C4-2B (cell line): ENCODE results near the gene ANKS4B.
A peak's percentile ranks its signal among the peaks of the same experiment; 100 is the strongest.

Experiments used
- H3K27ac ChIP-seq: fragments of 450-650 bp; 2 replicates; pipeline ENCODE4 v1.5.1; 2017
- ZFX ChIP-seq: fragments of 450-650 bp; IDR thresholded peaks from 2 replicates; pipeline ENCODE4 v1.6.1; 2017
- TF ChIP-seq, protein P1 (sequence below): fragments of 450-650 bp; conservative IDR thresholded peaks from 2 replicates; pipeline ENCODE4 v1.5.1; 2017; ENCODE audit warnings: mild to moderate bottlenecking

ANKS4B gene

DNA sequence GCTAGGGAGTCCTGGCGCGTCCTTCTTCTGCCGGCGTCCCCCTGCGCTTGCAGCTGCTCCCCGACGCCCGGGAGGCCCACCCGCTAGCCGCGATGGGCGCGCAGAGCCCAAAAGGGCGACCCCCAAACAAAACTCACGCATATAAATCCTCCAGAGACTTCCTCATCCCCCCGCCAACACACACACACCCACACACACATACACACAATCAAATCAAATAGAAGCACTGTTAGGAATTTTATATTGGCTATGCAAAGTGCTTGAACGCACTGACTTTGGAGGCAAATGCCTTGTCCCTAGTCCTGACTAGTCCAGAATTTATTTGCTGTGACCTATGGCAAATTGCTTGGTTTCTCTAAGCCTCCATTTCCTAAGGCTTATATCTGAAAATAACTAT, 68.4 kb downstream of the ANKS4B start:
- TF ChIP-seq, protein P1, sequence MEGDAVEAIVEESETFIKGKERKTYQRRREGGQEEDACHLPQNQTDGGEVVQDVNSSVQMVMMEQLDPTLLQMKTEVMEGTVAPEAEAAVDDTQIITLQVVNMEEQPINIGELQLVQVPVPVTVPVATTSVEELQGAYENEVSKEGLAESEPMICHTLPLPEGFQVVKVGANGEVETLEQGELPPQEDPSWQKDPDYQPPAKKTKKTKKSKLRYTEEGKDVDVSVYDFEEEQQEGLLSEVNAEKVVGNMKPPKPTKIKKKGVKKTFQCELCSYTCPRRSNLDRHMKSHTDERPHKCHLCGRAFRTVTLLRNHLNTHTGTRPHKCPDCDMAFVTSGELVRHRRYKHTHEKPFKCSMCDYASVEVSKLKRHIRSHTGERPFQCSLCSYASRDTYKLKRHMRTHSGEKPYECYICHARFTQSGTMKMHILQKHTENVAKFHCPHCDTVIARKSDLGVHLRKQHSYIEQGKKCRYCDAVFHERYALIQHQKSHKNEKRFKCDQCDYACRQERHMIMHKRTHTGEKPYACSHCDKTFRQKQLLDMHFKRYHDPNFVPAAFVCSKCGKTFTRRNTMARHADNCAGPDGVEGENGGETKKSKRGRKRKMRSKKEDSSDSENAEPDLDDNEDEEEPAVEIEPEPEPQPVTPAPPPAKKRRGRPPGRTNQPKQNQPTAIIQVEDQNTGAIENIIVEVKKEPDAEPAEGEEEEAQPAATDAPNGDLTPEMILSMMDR = peak; percentile 35; the same call in 1 of the 2 replicates
- no peak for TF ChIP-seq ZFX

DNA sequence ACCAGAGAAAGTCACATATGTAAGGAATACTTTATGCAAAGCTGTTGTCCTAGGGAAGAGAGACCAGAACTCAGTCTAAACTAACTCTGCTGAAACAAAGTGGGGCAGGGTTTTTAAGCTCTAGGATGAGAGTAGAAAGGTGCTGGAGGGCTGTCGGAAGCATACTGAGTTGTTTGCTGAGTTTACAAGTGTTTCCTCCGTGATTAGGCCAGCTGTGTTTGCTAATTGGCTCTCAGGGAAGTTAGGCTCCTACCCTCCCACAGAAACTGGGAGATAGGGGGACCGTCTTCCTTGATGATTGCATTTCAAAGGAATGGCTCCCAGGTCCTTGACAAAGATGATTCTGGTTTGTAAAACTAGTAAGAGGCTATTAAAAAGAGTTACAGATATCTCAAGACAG, 69.0 kb downstream of the ANKS4B start:
- no peak for TF ChIP-seq ZFX
- TF ChIP-seq, protein P1 = no peak
- no peak overlapping the region for H3K27ac ChIP-seq

More for the DNA sequence above, 68.4 kb downstream of the ANKS4B start:
- peak overlapping the region; percentile 68 for H3K27ac ChIP-seq

DNA sequence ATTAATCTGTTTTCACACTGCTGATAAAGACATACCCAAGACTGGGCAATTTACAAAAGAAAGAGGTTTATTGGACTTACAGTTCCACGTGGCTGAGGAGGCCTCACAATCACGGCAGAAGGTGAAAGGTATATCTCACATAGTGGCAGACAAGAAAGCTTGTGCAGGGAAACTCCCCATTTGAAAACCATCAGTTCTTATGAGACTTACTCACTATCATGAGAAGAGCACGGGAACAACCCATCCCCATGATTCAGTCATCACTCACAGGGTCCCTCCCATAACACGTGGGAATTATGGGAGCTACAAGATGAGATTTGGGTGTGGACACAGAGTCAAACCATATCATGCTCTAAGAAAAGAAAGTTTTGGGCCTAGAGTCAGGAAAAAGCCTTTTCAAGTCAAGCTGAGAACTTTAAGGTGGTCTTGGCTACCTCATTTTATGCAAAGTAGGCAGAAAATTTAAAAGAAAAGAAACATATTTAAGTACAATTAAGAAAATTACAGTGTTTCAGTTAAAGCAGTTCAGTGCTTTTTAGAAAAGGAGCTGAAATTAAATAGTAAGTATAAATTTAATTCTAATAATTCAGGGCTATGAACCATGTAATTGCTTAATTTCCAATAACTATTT, 69.5 kb downstream of the ANKS4B start:
- TF ChIP-seq, protein P1 = no peak
- no peak for TF ChIP-seq ZFX
- no peak overlapping the region for H3K27ac ChIP-seq
